GM10248 (cell line): ENCODE results near the gene KCND2.

Source experiments
- CTCF ChIA-PET: fragments of 300-600 bp; sonication (Branson Sonifier 250); formaldehyde crosslinking; extraction: SDS; loops from one replicate; lab custom pipeline; 2021; ENCODE audit warnings: antibody characterized with exemption; lab: Yijun Ruan, JAX
- POLR2A ChIA-PET: fragments of 350-650 bp; sonication (Branson Sonifier 250); formaldehyde crosslinking; extraction: SDS; loops from one replicate; lab custom pipeline; 2020; ENCODE audit warnings: antibody characterized with exemption; lab: Yijun Ruan, JAX
- DNase-seq: peaks from one replicate; pipeline ENCODE4 v3.0.0; 2012; ENCODE audit errors: extremely low spot score
- CTCF ChIP-seq: IDR thresholded peaks from 2 replicates; pipeline ENCODE4 v1.5.1; 2012; ENCODE audit warnings: mild to moderate bottlenecking, low read depth; ENCODE audit errors: extremely low read depth, missing control alignments, control extremely low read depth

The KCND2 gene

DNA sequence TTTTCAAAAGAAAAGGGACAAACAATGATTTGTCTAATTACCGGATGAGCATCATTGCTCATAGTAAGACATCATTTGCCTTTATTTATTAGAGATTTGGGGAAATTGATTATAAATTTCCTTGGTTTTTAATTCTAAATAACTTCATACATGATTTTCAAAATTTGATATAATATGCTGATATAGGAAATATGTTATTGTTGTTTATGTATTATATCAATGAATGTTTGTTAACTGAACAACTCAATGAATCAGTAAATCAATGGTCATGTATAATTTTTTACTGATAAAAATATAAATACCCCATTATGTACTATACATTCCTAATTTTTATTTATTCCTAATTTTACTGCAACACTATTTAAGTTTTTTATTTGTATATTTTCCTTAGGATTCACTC is 327.6 kb downstream of the KCND2 start:
- ChIA-PET POLR2A (no interaction called here), CTCF (no interaction called here)
- DNase-seq: no peak
- no peak for TF ChIP-seq CTCF

DNA sequence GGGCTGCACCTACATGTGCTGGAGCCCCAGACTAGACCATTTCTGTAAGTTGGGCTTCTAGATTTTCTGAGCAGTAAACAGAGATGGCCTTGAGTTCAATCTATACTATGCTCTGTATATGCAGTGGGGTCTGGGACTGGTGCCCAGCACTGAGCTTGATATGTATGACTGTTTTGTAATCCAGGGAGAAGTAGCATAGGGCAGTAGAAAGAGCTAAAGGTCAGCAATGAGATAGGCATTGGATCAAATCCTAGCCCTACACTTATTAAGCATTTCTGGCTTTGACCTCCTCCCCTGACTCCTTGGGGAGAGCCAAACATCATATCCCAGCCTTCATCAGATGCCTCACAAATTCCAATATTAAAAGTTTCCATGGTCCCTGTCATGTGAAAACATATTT is 330.4 kb downstream of the KCND2 start:
- TF ChIP-seq CTCF: no peak
- DNase-seq: no peak
- ChIA-PET POLR2A (no interaction called here), CTCF (no interaction called here)

GRCh38 chr7:120609136-120609753 is 336.3 kb downstream of the KCND2 start:
- no peak for TF ChIP-seq CTCF
- ChIA-PET POLR2A (no interaction called here), CTCF (interaction anchor here (0.9 to 1.6 kb wide), 5 partner anchors 8 to 183 kb away, joined by 3 to 5 read pairs (median 4); no protein-coding TSS in a partner anchor)
- DNase-seq: no peak

GRCh38 chr7:120611975-120612374 is 339.0 kb downstream of the KCND2 start:
- CTCF ChIA-PET: interaction anchor here (1.5 kb wide), 1 partner anchor 31 kb away, joined by 3 read pairs; no protein-coding TSS in a partner anchor

GRCh38 chr7:120615703-120616102 is 342.7 kb downstream of the KCND2 start:
- ChIA-PET POLR2A (no interaction called here), CTCF (no interaction called here)
- no peak for DNase-seq
- no peak for TF ChIP-seq CTCF

More at GRCh38 chr7:120611975-120612374, 339.0 kb downstream of the KCND2 start:
- POLR2A ChIA-PET: no interaction called here
- DNase-seq: no peak
- TF ChIP-seq CTCF: no peak

- TF ChIP-seq CTCF: no peak
- ChIA-PET CTCF (interaction anchor here (0.8 to 1.2 kb wide), 2 partner anchors 20 to 24 kb away, joined by 3 read pairs; no protein-coding TSS in a partner anchor), POLR2A (no interaction called here)
- DNase-seq: no peak
Measured at GRCh38 chr7:120617275-120617674, 344.3 kb downstream of the KCND2 start.

DNA sequence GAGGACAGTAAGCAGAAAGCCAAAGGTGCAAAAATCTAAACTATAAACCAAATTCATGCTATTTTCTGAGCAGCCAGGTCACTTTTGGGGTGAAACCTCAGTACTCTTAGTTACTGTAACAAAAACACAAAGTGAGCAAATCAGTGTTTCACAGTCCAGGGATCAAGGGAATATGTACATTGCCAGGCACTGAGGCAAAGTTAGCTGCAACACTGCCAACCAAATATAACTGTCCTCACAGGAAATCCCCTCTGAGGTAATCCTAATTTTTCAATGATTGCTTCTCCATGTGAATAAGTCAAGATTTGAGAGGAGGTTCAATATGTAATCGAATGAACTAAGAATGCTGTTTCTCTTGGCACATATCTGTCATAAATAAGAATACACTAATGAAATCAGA is 355.3 kb downstream of the KCND2 start:
- CTCF ChIA-PET: interaction anchor here (2.3 kb wide), 1 partner anchor 13 kb away, joined by 5 read pairs; no protein-coding TSS in a partner anchor
- TF ChIP-seq CTCF: no peak
- POLR2A ChIA-PET: no interaction called here
- DNase-seq: no peak
